NCI-H146 (cell line): ENCODE results near the gene PMEPA1.

Source experiments
- DNase-seq: peaks from one replicate; lab custom pipeline; 2025; lab: John Stamatoyannopoulos, UW

PMEPA1 gene

GRCh38 chr20:57676589-57677583 is 32.9 kb downstream of the PMEPA1 start:
- no peak for DNase-seq

- DNase-seq: no peak
These were observed 34.0 kb downstream of the PMEPA1 start for GRCh38 chr20:57675773-57676172.

- DNase-seq: no peak
These were observed 36.8 kb downstream of the PMEPA1 start for GRCh38 chr20:57672953-57673575.

- no peak for DNase-seq
These were observed 37.7 kb downstream of the PMEPA1 start for GRCh38 chr20:57672164-57672563.

- DNase-seq: no peak
These were observed 38.2 kb downstream of the PMEPA1 start for GRCh38 chr20:57671662-57672061.

GRCh38 chr20:57671072-57671391 is 38.8 kb downstream of the PMEPA1 start:
- no peak for DNase-seq

- no peak for DNase-seq
These were observed 39.3 kb downstream of the PMEPA1 start for GRCh38 chr20:57670288-57671071.

- no peak for DNase-seq
These were observed 40.2 kb downstream of the PMEPA1 start for GRCh38 chr20:57669632-57670031.

- DNase-seq: no peak
These were observed 41.7 kb downstream of the PMEPA1 start for GRCh38 chr20:57667924-57668782.

GRCh38 chr20:57667388-57667787 is 42.4 kb downstream of the PMEPA1 start:
- DNase-seq: no peak

GRCh38 chr20:57666834-57667157 is 43.0 kb downstream of the PMEPA1 start:
- DNase-seq: no peak

GRCh38 chr20:57666106-57666833 is 43.5 kb downstream of the PMEPA1 start:
- no peak for DNase-seq

GRCh38 chr20:57665589-57665971 is 44.2 kb downstream of the PMEPA1 start:
- DNase-seq: no peak

- DNase-seq: no peak
These were observed 44.8 kb downstream of the PMEPA1 start for GRCh38 chr20:57664924-57665588.

GRCh38 chr20:57664476-57664875 is 45.3 kb downstream of the PMEPA1 start:
- no peak for DNase-seq

- no peak for DNase-seq
These were observed 45.9 kb downstream of the PMEPA1 start for GRCh38 chr20:57663681-57664451.

GRCh38 chr20:57663241-57663640 is 46.6 kb downstream of the PMEPA1 start:
- no peak for DNase-seq

- DNase-seq: no peak
These were observed 47.2 kb downstream of the PMEPA1 start for GRCh38 chr20:57662456-57663240.
